NCI-H748 (cell line): ENCODE results near the gene SLCO3A1.

ENCODE experiments used
- DNase-seq: peaks from one replicate; lab custom pipeline; 2025; ENCODE audit not compliant: unreplicated experiment; lab: John Stamatoyannopoulos, UW

Gene SLCO3A1

DNA sequence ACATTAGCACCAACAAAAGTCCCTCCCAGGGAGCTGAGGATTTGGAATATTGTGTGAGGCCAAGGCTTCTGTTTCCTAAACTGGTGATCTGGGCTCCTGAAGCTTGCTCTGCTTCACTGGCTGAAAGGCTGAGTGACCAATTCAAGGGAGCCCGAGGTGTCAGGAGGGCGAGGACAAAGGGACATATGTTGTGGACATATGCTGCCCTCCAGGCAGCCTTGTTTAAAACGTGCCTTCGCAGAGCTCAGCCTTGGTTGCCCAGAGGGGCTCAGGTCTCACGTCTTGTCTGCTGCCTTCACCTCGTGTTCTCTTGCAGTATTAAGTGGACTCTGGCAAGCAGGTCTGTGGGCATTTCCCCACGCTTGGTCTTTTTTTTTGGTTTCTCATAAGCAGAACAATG, 7.0 kb downstream of the SLCO3A1 start:
- no peak for DNase-seq

DNA sequence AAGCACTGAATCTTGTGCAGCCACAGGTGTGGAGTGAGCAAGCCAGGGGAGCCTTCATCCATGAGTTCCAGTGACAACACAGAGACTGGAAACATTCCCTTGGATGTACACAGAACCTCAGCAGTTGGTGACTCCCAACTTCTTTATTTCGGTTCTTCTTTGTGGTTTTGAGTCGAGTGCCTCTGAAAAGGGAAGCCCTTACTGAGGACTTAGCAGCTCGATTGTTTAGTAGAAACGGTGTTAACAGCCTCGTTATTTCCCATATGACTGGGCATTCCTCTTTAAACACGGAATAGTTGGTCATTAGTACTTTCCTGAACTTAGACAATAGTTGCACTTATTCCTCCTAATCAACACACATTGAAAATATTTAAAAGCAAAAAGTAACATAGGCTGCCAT, 7.7 kb downstream of the SLCO3A1 start:
- DNase-seq: no peak

DNA sequence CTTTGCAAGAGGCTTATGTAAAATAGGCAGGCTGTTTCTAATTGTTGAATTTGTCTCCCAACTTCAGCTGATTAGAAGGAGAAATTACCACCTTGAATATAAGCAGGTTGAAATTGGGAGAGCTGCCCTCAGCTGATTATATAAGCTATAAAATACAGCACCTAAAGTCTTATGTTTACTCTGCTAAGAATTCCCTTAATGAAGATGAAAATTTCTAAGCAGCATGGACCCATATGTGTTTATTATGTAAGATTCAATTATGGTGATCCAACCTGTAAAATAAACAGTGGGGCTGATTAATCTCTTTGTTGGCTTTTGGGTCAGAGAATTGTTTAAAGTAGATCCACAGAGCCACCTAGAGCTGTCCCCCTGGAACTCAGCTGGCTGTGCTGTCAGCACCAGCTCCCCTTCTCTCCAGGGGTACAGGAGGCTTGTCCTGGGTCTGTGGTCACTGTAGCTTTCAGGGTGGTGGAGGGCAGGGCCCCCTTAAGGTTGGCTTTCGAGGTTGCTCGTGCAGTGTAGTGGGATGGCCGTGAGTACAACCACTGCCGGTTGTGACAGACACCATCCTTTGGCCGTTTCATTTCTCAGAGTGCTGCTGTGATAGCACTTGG, 9.5 kb downstream of the SLCO3A1 start:
- DNase-seq: no peak

DNA sequence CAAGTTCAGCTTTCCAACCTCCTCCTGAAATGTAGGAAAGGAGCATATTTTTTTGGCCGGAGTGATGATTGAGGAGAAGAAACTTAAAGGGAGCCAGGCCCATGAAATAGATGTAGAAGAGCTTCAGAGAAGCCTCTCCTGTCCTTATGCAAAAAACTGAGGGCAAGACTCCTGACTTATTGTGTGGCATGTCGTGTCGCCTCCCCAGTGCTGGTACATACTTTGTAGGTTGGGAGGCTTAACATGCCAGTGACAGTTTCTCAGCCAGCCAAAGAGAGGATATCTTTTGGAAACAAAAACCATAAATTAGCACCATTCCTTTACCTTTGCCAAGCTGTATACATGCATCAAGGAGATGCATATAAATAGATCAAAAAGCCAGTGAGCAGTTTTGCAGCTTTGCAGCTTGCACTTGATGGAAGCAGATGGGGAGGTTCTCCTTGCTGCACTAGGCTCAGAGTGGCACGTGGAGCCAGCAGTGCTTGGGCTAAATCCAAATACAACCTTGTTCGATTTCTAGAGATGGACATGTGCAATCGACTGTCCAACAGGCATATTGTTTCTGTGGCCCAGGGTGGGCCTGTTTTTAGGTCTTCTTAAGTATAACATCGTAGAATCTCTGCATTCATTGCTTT, 10.2 kb downstream of the SLCO3A1 start:
- no peak for DNase-seq

DNA sequence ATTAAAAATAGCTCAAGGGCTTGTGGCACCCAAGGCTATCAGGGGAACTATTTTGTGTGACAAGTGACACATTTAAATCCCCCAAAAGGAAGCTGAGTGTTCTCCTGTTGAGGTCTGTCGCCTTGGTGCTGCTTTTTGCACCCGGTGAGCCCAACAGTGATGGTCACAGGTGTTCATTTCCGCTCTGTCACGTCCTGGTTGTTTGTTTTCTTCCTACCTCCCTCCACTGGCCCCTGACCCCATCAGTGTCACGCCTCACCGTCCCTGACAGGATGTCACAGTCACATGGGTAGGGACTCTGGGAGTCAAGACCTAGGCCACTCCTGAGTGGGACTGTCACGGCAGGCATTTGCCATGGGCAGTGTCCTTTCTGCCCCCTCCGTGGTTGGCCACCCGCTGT, 11.2 kb downstream of the SLCO3A1 start:
- no peak for DNase-seq

DNA sequence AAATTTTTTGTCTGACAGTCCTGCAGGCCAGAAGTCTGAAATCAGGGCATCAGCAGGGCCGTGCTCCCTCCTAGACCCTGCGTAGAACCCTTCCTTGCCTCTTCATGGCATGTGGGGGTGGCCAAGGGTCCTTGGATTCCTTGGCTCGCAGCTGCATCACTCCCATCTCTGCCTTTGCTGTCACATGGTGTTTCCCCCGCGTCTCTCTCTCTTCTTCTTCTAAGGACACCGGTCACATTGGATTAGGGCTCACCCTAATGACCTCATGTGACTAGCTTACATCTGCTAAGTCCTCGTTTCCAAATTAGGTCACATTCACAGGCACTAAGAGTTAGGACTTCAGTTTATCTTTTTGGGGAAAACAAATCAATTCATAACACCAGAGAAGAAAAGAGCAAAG, 12.0 kb downstream of the SLCO3A1 start:
- DNase-seq: no peak

DNA sequence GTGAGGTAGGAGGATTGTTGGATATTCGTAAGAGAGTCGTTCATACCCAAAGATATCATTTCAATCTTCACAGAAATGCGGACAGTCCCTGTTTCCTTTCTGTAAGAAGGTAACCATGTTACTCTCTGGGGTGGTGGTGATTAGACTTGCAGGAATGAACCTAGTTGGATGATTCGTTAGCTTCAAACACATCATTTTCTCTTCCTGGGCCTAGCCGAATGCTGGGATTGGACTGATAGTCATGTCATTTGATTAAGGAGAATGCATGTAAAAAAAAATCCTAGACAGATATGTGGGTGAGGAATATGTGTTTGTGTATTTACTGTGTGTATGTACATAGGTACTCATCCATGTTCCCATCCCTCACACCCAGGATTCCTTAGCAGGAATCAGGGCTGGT, 12.4 kb downstream of the SLCO3A1 start:
- no peak for DNase-seq

DNA sequence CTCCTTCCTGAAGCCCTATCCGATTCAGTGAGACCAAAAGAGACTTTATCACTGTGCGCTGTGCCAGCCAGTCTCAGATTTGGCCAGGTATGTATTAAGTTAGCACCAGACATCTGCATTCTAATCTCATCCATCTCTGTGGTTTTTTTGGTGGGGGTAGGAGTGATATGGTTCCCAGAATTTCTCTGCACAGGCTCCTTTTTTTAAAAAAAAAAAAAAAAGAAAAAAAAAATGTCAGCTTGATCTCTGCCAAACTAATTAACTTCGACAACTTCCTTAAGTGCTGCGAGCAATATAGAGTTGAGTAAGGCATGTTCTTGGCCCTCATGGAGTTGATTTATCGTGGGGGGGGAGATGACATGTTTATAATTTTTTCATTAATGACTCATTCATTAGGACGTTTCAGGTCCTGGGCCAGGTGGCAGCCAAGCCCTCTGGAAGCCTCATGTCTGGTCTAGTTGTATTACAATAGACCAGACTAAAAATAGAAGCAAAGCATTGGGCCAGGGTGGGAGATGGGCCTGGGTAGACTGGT, 12.9 kb downstream of the SLCO3A1 start:
- no peak for DNase-seq

DNA sequence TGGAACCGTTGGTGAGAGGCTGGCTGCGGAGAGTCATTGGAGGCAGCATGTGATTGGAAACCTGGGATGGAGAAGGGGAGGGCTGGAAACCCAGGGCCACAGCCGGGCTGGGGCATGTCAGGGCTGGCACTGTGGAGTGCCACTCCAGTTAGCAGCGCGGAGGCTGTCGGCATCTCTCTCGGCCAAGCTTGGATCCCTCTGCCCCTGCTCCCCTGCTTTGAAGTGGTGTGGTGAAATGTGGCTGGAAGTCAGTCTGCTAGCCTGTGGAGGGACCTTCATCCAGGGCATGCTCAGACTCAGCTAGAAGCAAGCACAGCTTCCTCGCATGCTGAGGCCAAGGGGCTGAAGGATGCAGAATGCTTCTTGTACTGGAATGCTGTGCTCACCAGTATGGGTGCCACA, 13.5 kb downstream of the SLCO3A1 start:
- no peak for DNase-seq

DNA sequence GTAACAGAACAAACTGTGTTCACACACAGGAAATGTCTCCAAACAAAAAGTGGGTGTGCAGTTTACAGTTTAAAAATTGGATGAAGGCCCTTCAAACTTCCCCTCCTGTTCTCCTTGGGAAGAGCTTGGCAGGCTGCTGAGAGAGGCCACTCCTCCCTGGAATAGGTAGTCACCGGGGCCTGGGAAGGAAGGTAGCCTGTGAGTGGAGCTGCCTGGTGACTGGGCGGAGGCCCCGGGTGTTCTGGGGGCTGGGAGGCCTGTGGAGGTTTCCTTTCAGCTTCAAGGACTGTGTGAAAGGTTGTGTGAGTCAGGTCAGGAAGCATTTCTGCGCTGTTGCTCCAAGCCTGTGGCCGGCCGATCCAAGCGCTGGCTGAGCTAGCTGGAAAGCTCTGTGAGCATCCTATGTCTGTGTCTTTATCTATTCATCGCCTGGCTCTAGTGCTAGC, 14.1 kb downstream of the SLCO3A1 start:
- DNase-seq: no peak

DNA sequence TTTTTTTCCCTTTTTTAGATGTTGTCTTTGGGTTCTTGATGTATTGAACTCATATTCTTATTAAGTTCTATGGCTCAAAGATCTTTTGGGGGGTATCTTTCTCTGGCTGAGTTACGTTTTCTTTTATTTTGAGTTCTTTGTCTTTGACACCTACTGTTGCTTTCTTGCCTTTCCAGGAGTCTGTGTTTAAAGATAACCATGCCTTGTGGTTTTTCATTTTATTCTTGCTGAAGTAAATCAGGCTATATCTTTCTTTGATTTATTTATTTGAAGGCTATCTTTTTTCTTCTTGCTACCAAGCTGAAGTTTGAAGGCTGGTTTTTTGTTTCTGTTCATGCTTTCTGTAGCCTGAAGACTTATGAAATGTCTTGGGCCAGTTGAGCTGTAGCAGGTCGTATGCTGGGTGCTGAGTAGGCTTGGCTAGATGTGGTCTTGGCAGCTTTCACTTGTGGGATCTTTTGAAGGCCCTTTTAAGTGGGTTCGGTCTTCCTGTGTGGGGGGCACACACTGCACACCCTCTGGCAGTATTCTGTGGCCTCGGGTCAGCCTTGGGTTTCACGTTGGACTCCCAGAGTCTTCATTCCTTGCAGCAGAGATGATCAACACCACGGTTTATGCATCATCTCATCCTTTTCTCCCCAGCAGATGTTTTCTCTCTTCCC, 17.5 kb downstream of the SLCO3A1 start:
- DNase-seq: no peak

DNA sequence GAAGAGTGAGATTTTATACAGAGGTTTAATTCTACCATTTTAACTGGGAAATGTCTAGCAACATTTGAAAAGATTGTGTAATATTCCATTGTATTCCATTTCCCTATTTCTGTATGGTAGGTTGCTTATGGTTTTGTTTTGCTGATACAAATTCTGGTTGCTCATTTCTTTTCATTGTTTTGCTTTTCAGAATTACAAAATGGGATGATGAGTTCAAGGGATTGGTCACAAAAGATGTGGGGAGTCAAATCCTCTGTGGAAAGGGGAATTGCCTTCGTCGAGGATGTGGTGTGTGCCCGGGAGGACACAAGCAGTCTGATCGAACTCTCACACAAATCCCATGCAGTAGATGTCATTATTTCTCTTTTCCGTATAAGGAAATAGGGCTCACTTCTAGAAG, 18.3 kb downstream of the SLCO3A1 start:
- DNase-seq: no peak

DNA sequence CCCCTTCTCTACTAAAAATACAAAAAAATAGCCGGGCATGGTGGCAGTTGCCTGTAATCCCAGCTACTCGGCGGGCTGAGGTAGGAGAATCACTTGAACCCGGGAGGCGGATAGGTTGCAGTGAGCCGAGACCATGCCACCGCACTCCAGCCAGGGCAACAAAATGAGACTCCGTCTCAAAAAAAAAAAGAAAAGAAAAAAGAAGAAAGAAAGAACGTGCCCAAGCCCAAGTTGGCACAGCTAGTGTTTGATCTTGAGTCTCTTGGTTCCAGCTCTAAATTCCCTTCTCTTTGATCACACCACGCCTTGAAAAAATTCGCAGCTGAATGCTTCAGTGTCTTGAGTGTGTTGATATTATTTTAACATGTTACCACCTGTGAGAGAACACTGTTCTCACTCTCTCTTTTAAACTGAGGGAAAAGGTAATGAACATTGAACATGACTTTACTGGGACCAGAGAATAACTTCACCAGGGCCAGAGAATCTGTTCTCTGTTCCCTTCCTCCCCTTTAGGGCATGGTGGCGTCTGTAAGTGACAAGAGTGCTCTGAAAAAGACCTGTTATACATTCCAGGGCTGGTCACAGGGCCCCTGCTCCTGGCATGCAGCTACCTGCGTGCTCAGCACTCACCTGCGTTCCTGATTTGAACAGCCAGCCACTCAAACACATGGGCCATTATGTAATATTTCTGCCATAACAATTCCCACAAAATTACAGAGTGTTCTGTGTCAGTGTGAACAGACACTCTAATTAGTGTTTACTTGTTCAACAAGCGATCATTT, 19.0 kb downstream of the SLCO3A1 start:
- DNase-seq: peak; percentile 64

DNA sequence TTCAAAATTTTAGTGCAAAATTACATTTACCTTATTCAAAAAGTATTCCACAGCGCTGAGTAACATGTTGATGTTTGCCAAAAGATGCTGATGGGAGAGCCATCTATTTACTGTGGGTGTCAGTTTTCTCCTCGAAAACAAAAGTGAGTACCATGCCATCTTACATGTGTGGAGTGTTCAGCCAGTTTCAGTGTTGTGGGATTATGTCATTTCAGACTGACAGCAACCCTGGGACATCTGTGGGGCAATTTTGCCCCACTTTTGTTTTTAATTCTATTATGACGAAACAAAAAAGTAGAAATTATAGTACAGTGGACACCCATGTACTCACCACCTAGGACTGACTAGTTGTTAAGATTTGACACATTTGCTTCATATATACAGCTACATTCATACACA, 19.6 kb downstream of the SLCO3A1 start:
- DNase-seq: peak; percentile 64

DNA sequence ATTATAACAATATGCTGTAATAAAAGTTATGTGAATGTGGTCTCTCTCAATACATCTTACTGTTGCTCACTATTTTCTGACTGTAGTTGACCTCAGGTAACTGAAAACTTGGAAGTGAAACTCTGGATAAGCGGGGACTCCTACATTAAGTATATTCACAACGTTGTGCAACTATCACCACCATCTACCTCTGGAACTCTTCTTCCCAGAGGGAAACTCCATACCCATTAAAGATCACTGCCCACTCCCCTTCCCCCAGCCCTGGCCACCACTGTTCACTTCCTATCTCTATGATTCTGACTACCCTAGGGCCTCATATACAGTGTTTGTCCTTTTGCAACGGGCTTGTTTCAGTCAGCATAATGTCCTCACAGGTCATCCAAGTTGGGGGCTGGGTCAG, 20.7 kb downstream of the SLCO3A1 start:
- no peak for DNase-seq

DNA sequence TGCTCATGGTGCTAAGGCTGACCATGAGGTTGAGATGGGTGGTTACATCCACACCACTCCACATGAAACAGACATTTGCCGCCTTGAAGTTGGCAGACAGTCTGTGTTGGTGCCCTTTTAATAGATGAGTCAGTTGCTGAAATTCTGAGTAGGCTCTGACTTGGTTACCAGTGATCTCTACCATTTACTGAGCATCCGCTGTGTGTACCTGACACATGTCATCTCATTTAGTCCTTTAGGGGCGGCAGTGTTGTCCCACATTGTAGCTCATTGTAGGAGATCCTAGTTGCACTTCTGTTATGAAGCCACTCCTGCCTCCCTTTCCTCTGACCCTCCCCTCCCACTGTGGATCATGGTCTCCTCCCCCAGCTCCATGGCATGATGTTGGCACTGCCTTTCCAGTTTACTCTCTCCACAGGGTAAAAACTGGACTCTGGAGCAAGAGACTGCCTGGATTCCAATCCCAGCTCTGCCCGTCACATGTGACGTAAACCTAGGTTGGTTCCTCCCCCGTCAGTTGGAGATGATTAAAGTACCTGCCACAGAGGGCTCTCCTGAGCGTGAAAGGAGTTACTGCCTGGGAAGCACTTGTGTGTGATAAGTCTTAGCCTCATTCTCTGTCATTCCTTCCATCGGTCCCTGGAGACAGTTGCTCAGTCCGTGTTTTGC, 21.6 kb downstream of the SLCO3A1 start:
- no peak for DNase-seq

DNA sequence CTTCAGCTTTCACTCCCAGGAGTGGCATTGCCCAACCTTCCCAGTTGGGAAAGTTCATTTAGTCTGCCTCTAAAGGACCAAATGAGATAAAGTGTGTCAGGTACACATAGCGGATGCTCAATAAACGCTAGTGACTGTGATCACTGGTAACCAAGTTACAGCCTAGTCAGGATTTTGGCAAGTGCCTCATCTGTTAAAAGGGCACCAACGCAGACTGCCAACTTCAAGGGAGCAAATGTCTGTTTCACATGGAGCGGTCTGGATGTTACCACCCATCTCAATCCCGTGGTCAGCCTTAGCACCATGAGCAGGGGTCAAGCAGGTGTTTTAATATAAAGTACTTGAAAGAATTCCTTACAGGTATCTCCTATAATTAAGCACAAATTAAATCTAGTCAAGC, 22.7 kb downstream of the SLCO3A1 start:
- DNase-seq: no peak

DNA sequence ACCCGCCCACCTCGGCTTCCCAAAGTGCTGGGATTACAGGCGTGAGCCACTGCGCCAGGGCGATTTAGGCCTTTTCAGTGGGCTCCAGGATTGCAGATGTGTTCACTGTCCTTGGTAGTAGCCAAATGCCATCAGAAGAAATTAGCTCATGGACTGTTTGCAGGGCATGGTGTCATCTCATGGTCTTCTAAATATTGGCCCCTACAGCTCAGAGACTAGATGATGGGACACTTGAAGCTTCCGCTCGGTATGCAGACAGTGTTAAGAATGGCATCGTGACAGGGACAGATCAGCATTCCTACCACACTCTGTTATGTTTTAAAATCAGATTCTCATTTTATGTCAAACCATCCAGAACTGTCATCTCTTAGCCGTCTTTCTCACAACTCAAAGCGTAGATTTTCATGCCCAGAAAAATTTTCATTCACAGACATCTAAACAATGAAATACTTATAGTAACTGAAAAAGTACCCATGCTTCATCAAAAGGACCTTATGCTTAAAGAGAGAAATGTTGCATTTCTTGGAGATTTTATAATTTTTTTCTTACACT, 24.9 kb downstream of the SLCO3A1 start:
- no peak for DNase-seq

DNA sequence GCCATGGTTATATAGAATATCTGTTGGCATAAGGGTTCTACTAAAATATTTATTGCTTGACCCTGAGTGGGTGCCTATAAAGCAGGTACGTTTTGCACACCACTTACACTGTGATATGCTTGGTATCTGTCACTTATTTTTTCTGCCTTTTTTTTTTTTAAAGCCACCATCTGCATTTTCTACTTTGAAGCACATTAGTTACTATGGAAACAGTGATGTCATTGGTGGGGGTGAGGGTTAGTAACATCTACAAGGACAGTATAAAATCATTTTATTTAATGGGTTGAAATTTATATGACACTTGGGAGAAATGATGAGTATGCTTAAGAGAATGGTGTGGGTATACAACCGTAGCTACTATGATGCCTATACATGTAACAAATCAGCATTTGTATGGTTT, 25.6 kb downstream of the SLCO3A1 start:
- no peak for DNase-seq

DNA sequence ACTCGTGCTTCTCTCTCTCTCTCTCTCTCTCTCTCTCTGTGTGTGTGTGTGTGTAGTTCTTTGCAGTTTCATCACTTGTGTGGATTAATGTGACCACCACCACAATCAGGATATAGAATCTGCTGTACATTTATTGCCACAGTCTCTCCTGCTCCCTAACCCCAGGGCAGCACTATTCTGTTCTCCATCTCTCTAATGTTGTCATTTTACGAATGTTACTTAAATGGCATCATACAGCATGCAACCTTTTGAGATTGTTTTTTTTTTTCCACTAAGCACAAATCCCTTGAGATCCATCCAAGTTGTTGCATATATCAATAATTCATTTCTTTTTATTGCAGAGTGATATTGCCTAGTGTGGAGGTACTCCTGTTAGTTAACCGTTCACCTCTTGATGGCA, 26.9 kb downstream of the SLCO3A1 start:
- no peak for DNase-seq
